ENCODE results near the gene LTBP1.

- no peak for TF ChIP-seq CTCF (IDR thresholded peaks at IDR 0.05)
- no peak for TF ChIP-seq POLR2A (IDR thresholded peaks at IDR 0.05)
Observed at GRCh38 chr2:33433279-33434235, 486.8 kb downstream of the LTBP1 start.

Data from suprapubic skin (tissue), 3 donors.